HEK293 (cell line): Measurements from ENCODE around the gene SYT5.

Source experiments
- CTCF ChIA-PET: fragments of 350-600 bp; formaldehyde crosslinking; extraction: SDS; loops from one replicate; lab custom pipeline; 2021; ENCODE audit warnings: antibody characterized with exemption; lab: Yijun Ruan, JAX
- POLR2A ChIA-PET: fragments of 300-600 bp; formaldehyde crosslinking; extraction: SDS; loops from one replicate; lab custom pipeline; 2020; ENCODE audit warnings: antibody characterized with exemption, inconsistent platforms; lab: Yijun Ruan, JAX
- H3K27ac ChIP-seq: fragments of 200-500 bp; sonication (Bioruptor generic); 2 replicates; pipeline ENCODE4 v1.5.1; 2014; ENCODE audit warnings: low read depth, low read length, control low read depth, inconsistent platforms; ENCODE audit errors: extremely low read depth
- H3K36me3 ChIP-seq, 2 experiments: fragments of 200-500 bp in 1 of 2; sonication (Bioruptor generic) in 1 of 2; 1 replicate in 1 of 2; 2 replicates in 1 of 2; pipeline ENCODE4 v1.5.1; 2014 to 2017; ENCODE audit warnings: inconsistent platforms in 2 of 2, low read length in 2 of 2; ENCODE audit not compliant: control insufficient read depth in 2 of 2, insufficient read depth in 1 of 2
- H3K4me1 ChIP-seq: fragments of 200-500 bp; sonication (Bioruptor generic); 2 replicates; pipeline ENCODE4 v1.5.1; 2014; ENCODE audit warnings: mild to moderate bottlenecking, low read length, inconsistent platforms; ENCODE audit not compliant: control insufficient read depth, insufficient read depth
- H3K4me3 ChIP-seq: 2 replicates; pipeline ENCODE4 v1.5.1; 2011; ENCODE audit warnings: low read depth, mild to moderate bottlenecking, control low read depth, low read length, moderate library complexity
- H3K9me3 ChIP-seq: fragments of 200-500 bp; sonication (Bioruptor generic); 2 replicates; pipeline ENCODE4 v1.5.1; 2014; ENCODE audit warnings: low read depth, low read length, inconsistent platforms; ENCODE audit not compliant: control insufficient read depth, insufficient read depth
- OVOL3 ChIP-seq: fragments of 450-650 bp; formaldehyde crosslinking; IDR thresholded peaks from 2 replicates; pipeline ENCODE4 v1.5.1; 2016; ENCODE audit warnings: missing biosample characterization, missing genetic modification characterization
- PBX3 ChIP-seq: sonication (generic); formaldehyde crosslinking; IDR thresholded peaks from 2 replicates; pipeline ENCODE4 v1.8.1; 2022; ENCODE audit warnings: mild to moderate bottlenecking, moderate library complexity, missing genetic modification reagents
- WT1 ChIP-seq: fragments of 450-650 bp; formaldehyde crosslinking; IDR thresholded peaks from 2 replicates; pipeline ENCODE4 v1.5.1; 2016; ENCODE audit warnings: missing biosample characterization, missing genetic modification characterization
- YY2 ChIP-seq: fragments of 450-650 bp; formaldehyde crosslinking; IDR thresholded peaks from 2 replicates; pipeline ENCODE4 v1.5.1; 2016; ENCODE audit warnings: missing biosample characterization, missing genetic modification characterization
- ZBTB11 ChIP-seq: fragments of 450-650 bp; formaldehyde crosslinking; conservative IDR thresholded peaks from 2 replicates; pipeline ENCODE4 v1.5.1; 2016; ENCODE audit warnings: low read depth, missing biosample characterization, missing genetic modification characterization
- ZBTB21 ChIP-seq: fragments of 450-650 bp; formaldehyde crosslinking; IDR thresholded peaks from 2 replicates; pipeline ENCODE4 v1.5.1; 2017; ENCODE audit warnings: missing biosample characterization, missing genetic modification characterization
- ZNF114 ChIP-seq: fragments of 450-650 bp; formaldehyde crosslinking; IDR thresholded peaks from 2 replicates; pipeline ENCODE4 v1.5.0; 2017; ENCODE audit warnings: missing biosample characterization, missing genetic modification characterization
- ZNF133 ChIP-seq: fragments of 450-650 bp; formaldehyde crosslinking; IDR thresholded peaks from 2 replicates; pipeline ENCODE4 v1.5.1; 2016; ENCODE audit warnings: missing biosample characterization, missing genetic modification characterization
- ZNF146 ChIP-seq: fragments of 450-650 bp; formaldehyde crosslinking; IDR thresholded peaks from 2 replicates; pipeline ENCODE4 v1.5.1; 2016; ENCODE audit warnings: missing biosample characterization, missing genetic modification characterization
- ZNF19 ChIP-seq: fragments of 450-650 bp; formaldehyde crosslinking; IDR thresholded peaks from 2 replicates; pipeline ENCODE4; 2016; ENCODE audit warnings: missing biosample characterization, missing genetic modification characterization, low read depth
- ZNF239 ChIP-seq: fragments of 450-650 bp; formaldehyde crosslinking; IDR thresholded peaks from 2 replicates; pipeline ENCODE4 v1.5.1; 2016; ENCODE audit warnings: missing biosample characterization, missing genetic modification characterization
- ZNF24 ChIP-seq: fragments of 450-650 bp; formaldehyde crosslinking; IDR thresholded peaks from 2 replicates; pipeline ENCODE4 v1.5.1; 2016; ENCODE audit warnings: missing biosample characterization, missing genetic modification characterization
- ZNF311 ChIP-seq: fragments of 450-650 bp; formaldehyde crosslinking; IDR thresholded peaks from 2 replicates; pipeline ENCODE4 v1.5.1; 2017; ENCODE audit warnings: missing biosample characterization, missing genetic modification characterization, borderline replicate concordance
- ZNF398 ChIP-seq: fragments of 450-650 bp; formaldehyde crosslinking; IDR thresholded peaks from 2 replicates; pipeline ENCODE4 v1.5.1; 2017; ENCODE audit warnings: missing biosample characterization, missing genetic modification characterization
- ZNF488 ChIP-seq: fragments of 450-650 bp; formaldehyde crosslinking; IDR thresholded peaks from 2 replicates; pipeline ENCODE4 v1.5.1; 2016; ENCODE audit warnings: missing biosample characterization, missing genetic modification characterization
- ZNF521 ChIP-seq: fragments of 450-650 bp; formaldehyde crosslinking; IDR thresholded peaks from 2 replicates; pipeline ENCODE4 v1.5.1; 2017; ENCODE audit warnings: missing biosample characterization, mild to moderate bottlenecking, missing genetic modification characterization
- ZNF529 ChIP-seq: fragments of 450-650 bp; formaldehyde crosslinking; IDR thresholded peaks from 2 replicates; pipeline ENCODE4 v1.5.1; 2017; ENCODE audit warnings: missing genetic modification characterization, missing biosample characterization; ENCODE audit not compliant: insufficient replicate concordance
- ZNF624 ChIP-seq: fragments of 450-650 bp; formaldehyde crosslinking; IDR thresholded peaks from 2 replicates; pipeline ENCODE4 v1.5.1; 2017; ENCODE audit warnings: missing biosample characterization, missing genetic modification characterization
- ZNF639 ChIP-seq: fragments of 450-650 bp; formaldehyde crosslinking; IDR thresholded peaks from 2 replicates; pipeline ENCODE4 v1.5.1; 2016; ENCODE audit warnings: missing biosample characterization, missing genetic modification characterization
- ZNF660 ChIP-seq: fragments of 450-650 bp; IDR thresholded peaks from 2 replicates; pipeline ENCODE4 v1.5.1; 2018; ENCODE audit warnings: missing biosample characterization, mild to moderate bottlenecking, missing genetic modification characterization
- ZSCAN18 ChIP-seq: fragments of 450-650 bp; formaldehyde crosslinking; IDR thresholded peaks from 2 replicates; pipeline ENCODE4 v1.5.1; 2016; ENCODE audit warnings: missing biosample characterization, missing genetic modification characterization

SYT5 gene

GRCh38 chr19:55208880-55209692 lies 29.0 kb upstream of the SYT5 start, which contains the start of gene PTPRH:
Gene PTPRH, minus strand, starts transcription at chr19:55209501. Its CDS starts 68 bp downstream, at chr19:55209433.
- Histone ChIP-seq H3K27ac (peak within 1 kb of the TSS; percentile 22; the same call in 1 of the 2 replicates), H3K4me1 (peaks cover 13% of the 10 kb centered on the region), H3K4me3 (no peak within 1 kb of the TSS), H3K9me3 (no peaks in the 10 kb centered on the region; the same call in 1 of the 2 replicates), H3K36me3 (no peaks in the 10 kb centered on the region)
- CTCF ChIA-PET: interaction anchor here (0.6 kb wide), 2 partner anchors 68 to 92 kb away, joined by 3 read pairs; no protein-coding TSS in a partner anchor
- TF ChIP-seq ZNF639 (tag by site-specific recombination) (no peak), ZBTB21 (no peak), ZBTB11 (tag by site-specific recombination) (peak; percentile 23; the same call in 1 of the 2 replicates)
- POLR2A ChIA-PET: interaction anchor here (1.2 kb wide), 1 partner anchor 198 kb away, joined by 3 read pairs; no protein-coding TSS in a partner anchor

GRCh38 chr19:55206664-55207500 lies 26.8 kb upstream of the SYT5 start:
- Histone ChIP-seq H3K4me1 (peaks cover 13% of the 10 kb centered on the region), H3K9me3 (no peaks in the 10 kb centered on the region), H3K4me3 (peak overlapping the region; percentile 4), H3K27ac (no peak overlapping the region), H3K36me3 (no peaks in the 10 kb centered on the region)
- ChIA-PET POLR2A (interaction anchor here (0.6 to 2.1 kb wide), 6 partner anchors 9 to 201 kb away, joined by 3 to 6 read pairs (median 4); partner anchors contain the start of genes PPP6R1 and UBE2S), CTCF (interaction anchor here (0.7 to 1.4 kb wide), 3 partner anchors 46 to 269 kb away, joined by 3 to 5 read pairs (median 3); partner anchors contain the start of gene PPP6R1)
- TF ChIP-seq ZSCAN18 (tag by site-specific recombination) (no peak), ZNF311 (tag by site-specific recombination) (no peak), OVOL3 (no peak), ZNF24 (tag by site-specific recombination) (no peak), ZNF488 (tag by site-specific recombination) (no peak), ZNF521 (tag by site-specific recombination) (no peak), ZNF239 (no peak), ZNF114 (no peak), ZNF398 (no peak), ZNF660 (tag by site-specific recombination) (0 out of 2 replicates have a peak, but pooled peaks have one; percentile 33), PBX3 (CRISPR knock-in tag) (no peak), YY2 (no peak), ZNF624 (tag by site-specific recombination) (no peak), WT1 (no peak), ZNF529 (tag by site-specific recombination) (no peak), ZNF133 (tag by site-specific recombination) (no peak), ZNF19 (tag by site-specific recombination) (no peak), ZNF146 (tag by site-specific recombination) (no peak)
